ENCODE results near the gene MAP7D2.

The MAP7D2 gene

GRCh38 chrX:19986531-19986930 lies 130.2 kb downstream of the MAP7D2 start:
- Histone ChIP-seq H3K4me3 (ENCODE audit: low read depth, low read length) (no peak overlapping the region), H3K36me3 (no peaks in the 10 kb centered on the region; the same call in 1 of the 2 replicates), H3K27me3 (ENCODE audit: insufficient read depth, low read depth, severe bottlenecking) (no peaks in the 10 kb centered on the region), H3K9me3 (ENCODE audit: severe bottlenecking) (no peaks in the 10 kb centered on the region), H3K27ac (no peak overlapping the region)
- DNase-seq, result no peak
- TF ChIP-seq CTCF (IDR thresholded peaks at IDR 0.05; ENCODE audit: low read depth, low read length), result no peak

GRCh38 chrX:19981947-19982346 lies 134.8 kb downstream of the MAP7D2 start:
- H3K27ac ChIP-seq, result no peak overlapping the region
- H3K27me3 ChIP-seq (ENCODE audit: insufficient read depth, low read depth, severe bottlenecking), result no peaks in the 10 kb centered on the region
- peaks cover 3% of the 10 kb centered on the region; the same call in 1 of the 2 replicates for H3K36me3 ChIP-seq
- DNase-seq, result no peak
- no peak for TF ChIP-seq CTCF (IDR thresholded peaks at IDR 0.05; ENCODE audit: low read depth, low read length)
- no peaks in the 10 kb centered on the region for H3K9me3 ChIP-seq (ENCODE audit: severe bottlenecking)
- no peak overlapping the region for H3K4me3 ChIP-seq (ENCODE audit: low read depth, low read length)

- no peak overlapping the region for H3K27ac ChIP-seq
- no peaks in the 10 kb centered on the region for H3K9me3 ChIP-seq (ENCODE audit: severe bottlenecking)
- DNase-seq, result no peak
- H3K4me3 ChIP-seq (ENCODE audit: low read depth, low read length), result no peak overlapping the region
- no peaks in the 10 kb centered on the region for H3K27me3 ChIP-seq (ENCODE audit: insufficient read depth, low read depth, severe bottlenecking)
- H3K36me3 ChIP-seq, result peaks cover 3% of the 10 kb centered on the region; the same call in 1 of the 2 replicates
- TF ChIP-seq CTCF (IDR thresholded peaks at IDR 0.05; ENCODE audit: low read depth, low read length), result no peak
These were observed 140.9 kb downstream of the MAP7D2 start for GRCh38 chrX:19975845-19976244.

GRCh38 chrX:19972984-19973383 lies 143.7 kb downstream of the MAP7D2 start:
- Histone ChIP-seq H3K27ac (no peak overlapping the region), H3K9me3 (ENCODE audit: severe bottlenecking) (no peaks in the 10 kb centered on the region), H3K27me3 (ENCODE audit: insufficient read depth, low read depth, severe bottlenecking) (no peaks in the 10 kb centered on the region), H3K36me3 (peaks cover under 1% of the 10 kb centered on the region; the same call in 1 of the 2 replicates), H3K4me3 (ENCODE audit: low read depth, low read length) (no peak overlapping the region)
- no peak for DNase-seq
- no peak for TF ChIP-seq CTCF (IDR thresholded peaks at IDR 0.05; ENCODE audit: low read depth, low read length)

GRCh38 chrX:19968276-19968675 lies 148.4 kb downstream of the MAP7D2 start:
- DNase-seq, result no peak

More at GRCh38 chrX:19968276-19968675, 148.4 kb downstream of the MAP7D2 start:
- TF ChIP-seq CTCF (IDR thresholded peaks at IDR 0.05; ENCODE audit: low read depth, low read length), result no peak
- Histone ChIP-seq H3K27ac (no peak overlapping the region), H3K36me3 (peaks cover 6% of the 10 kb centered on the region; the same call in 1 of the 2 replicates), H3K9me3 (ENCODE audit: severe bottlenecking) (no peaks in the 10 kb centered on the region), H3K4me3 (ENCODE audit: low read depth, low read length) (no peak overlapping the region), H3K27me3 (ENCODE audit: insufficient read depth, low read depth, severe bottlenecking) (no peaks in the 10 kb centered on the region)

All from WERI-Rb-1 (cell line).